PC-3 (cell line): ENCODE data around the gene DOCK8. TPM values are rescaled to one million over a fixed set of nuclear protein-coding genes. Genes with fewer than 3 reads are reported as not detected.

ENCODE experiments used
- ATAC-seq: fragments of 200-7000 bp; cut with Tn5 transposase; 2 replicates; pipeline ENCODE4 v1.9.1; 2020; ENCODE audit warnings: mild to moderate bottlenecking, moderate library complexity
- BruUV-seq: library from RNA; stranded (reverse); fragments of 400-500 nt; replicated peaks from 2 replicates; lab custom pipeline; 2021; lab: Mats Ljungman, UMichigan
- CTCF ChIA-PET: fragments of 300-600 bp; sonication (Branson Sonifier 250); formaldehyde crosslinking; loops from one replicate; lab custom pipeline; 2022; ENCODE audit warnings: antibody characterized with exemption; lab: Charles Lee
- POLR2A ChIA-PET: fragments of 300-600 bp; sonication (Branson Sonifier 250); formaldehyde crosslinking; loops from one replicate; lab custom pipeline; 2022; ENCODE audit warnings: antibody characterized with exemption; ENCODE audit not compliant: unreplicated experiment; lab: Charles Lee
- DNase-seq: peaks from one replicate; pipeline ENCODE4 v3.0.0-alpha.2; 2015
- H2AFZ ChIP-seq: fragments of 300-600 bp; sonication (generic); 2 replicates; pipeline ENCODE4 v1.6.0; 2016; ENCODE audit warnings: antibody characterized with exemption, low read length
- H3F3A ChIP-seq: fragments of 300-600 bp; sonication (generic); one replicate; pipeline ENCODE4 v1.6.0; 2017; ENCODE audit warnings: antibody characterized with exemption, low read length, control low read depth, mild to moderate bottlenecking; ENCODE audit not compliant: unreplicated experiment
- H3K27ac ChIP-seq: fragments of 300-600 bp; sonication (generic); 2 replicates; pipeline ENCODE4 v1.5.1; 2016; ENCODE audit warnings: mild to moderate bottlenecking, low read length
- H3K27me3 ChIP-seq: fragments of 300-600 bp; sonication (generic); 2 replicates; pipeline ENCODE4 v1.6.1; 2016; ENCODE audit warnings: low read length, mixed read lengths
- H3K36me3 ChIP-seq: fragments of 300-600 bp; sonication (generic); 2 replicates; pipeline ENCODE4 v1.6.1; 2016; ENCODE audit warnings: low read depth, mixed run types, low read length, mixed read lengths
- H3K4me1 ChIP-seq: fragments of 300-600 bp; sonication (generic); 2 replicates; pipeline ENCODE4 v1.5.1; 2016; ENCODE audit warnings: low read length; ENCODE audit not compliant: insufficient read depth
- H3K4me2 ChIP-seq: fragments of 300-600 bp; sonication (generic); 2 replicates; pipeline ENCODE4 v1.6.0; 2016; ENCODE audit warnings: low read length
- H3K4me3 ChIP-seq: fragments of 300-600 bp; sonication (generic); 2 replicates; pipeline ENCODE4 v1.5.1; 2016; ENCODE audit warnings: mild to moderate bottlenecking, low read length, mixed read lengths
- H3K79me2 ChIP-seq: fragments of 300-600 bp; sonication (generic); 2 replicates; pipeline ENCODE4 v1.6.1; 2017; ENCODE audit warnings: low read length, mixed read lengths
- H3K9ac ChIP-seq: fragments of 300-600 bp; sonication (generic); 2 replicates; pipeline ENCODE4 v1.6.0; 2016; ENCODE audit warnings: mild to moderate bottlenecking, low read length
- H3K9me2 ChIP-seq: fragments of 300-600 bp; sonication (generic); replicated peaks from 2 replicates; pipeline ENCODE4 v1.6.1; 2016; ENCODE audit warnings: mixed run types, low read length, mixed read lengths
- H3K9me3 ChIP-seq: fragments of 300-600 bp; sonication (generic); 2 replicates; pipeline ENCODE4 v1.6.1; 2016; ENCODE audit warnings: low read length, mixed read lengths
- H4K20me1 ChIP-seq: fragments of 300-600 bp; sonication (generic); 2 replicates; pipeline ENCODE4 v1.6.1; 2016; ENCODE audit warnings: low read length, mixed read lengths
- EZH2 ChIP-seq: fragments of 300-600 bp; sonication (generic); IDR thresholded peaks from one replicate; pipeline ENCODE4 v1.6.1; 2017; ENCODE audit warnings: antibody characterized with exemption, mild to moderate bottlenecking, low read length; ENCODE audit not compliant: unreplicated experiment
- EZH2phosphoT487 ChIP-seq: fragments of 300-600 bp; sonication (generic); IDR thresholded peaks from 2 replicates; pipeline ENCODE4 v1.6.1; 2018; ENCODE audit warnings: mild to moderate bottlenecking, antibody characterized with exemption, low read length, borderline replicate concordance
- intact Hi-C: fragments of 100-400 bp; cut with micrococcal nuclease; formaldehyde crosslinking; loops from 2 replicates; pipeline ENCODE4 v1.9.0; 2023
- total RNA-seq: library from RNA; depleted of rRNA; stranded (reverse); fragments of >200 nt; gene quantifications from 2 replicates; pipeline ENCODE4 v1.2.3, GENCODE V29; 2014
- TF ChIP-seq, protein P1 (sequence below): fragments of 300-600 bp; sonication (generic); conservative IDR thresholded peaks from 2 replicates; pipeline ENCODE4 v1.5.1; 2017; ENCODE audit warnings: antibody characterized with exemption, low read depth, mild to moderate bottlenecking, low read length

Gene DOCK8
- total RNA-seq, 1 experiment from 2014 or later, result 1.9 TPM

DNA sequence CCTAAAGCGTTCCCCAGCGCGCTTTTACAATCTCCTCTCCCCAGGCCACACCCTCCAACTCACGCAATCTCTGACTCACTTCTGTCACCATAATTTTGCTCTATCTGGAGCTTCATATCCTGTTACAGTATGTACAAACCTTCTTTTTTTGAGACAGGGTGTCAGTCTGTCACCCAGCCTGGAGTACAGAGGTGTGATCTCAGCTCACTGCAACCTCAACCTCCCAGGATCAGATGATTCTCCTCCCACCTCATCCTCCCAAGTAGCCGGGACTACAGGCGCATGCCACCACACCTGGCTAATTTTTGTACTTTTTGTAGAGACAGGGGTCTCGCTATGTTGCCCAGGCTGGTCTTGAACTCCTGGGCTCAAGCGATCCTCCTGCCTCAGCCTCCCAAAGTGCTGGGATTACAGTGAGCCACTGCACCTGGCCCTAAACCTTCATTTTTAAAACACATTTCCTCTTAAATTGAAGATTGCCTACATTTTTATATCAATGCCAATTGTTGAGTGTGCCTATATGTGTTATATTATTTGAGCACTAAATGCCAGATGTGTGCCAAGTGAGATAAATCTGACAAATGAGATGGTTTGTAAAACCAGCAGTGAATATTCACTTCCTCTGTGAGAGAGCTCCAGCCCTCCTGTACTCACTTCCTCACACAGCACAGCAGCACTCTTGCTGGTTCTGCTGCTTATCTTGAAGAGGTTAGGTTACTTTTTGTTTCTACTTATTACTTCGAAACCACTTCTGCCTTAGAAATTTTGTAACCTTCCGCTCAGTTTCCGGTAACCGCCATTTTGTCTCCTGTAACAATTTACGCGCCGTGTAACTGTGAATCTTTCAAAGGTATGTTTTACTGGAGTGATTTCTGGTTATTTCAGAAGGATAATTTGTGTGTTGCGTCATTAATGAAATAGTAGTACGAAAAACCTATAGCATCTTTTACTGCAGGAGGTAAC lies 57.9 kb downstream of the DOCK8 start:
- Histone ChIP-seq H3F3A (no peaks in the 10 kb centered on the region), H3K4me2 (no peak overlapping the region), H3K9me3 (no peaks in the 10 kb centered on the region), H3K9ac (no peak overlapping the region), H3K36me3 (no peaks in the 10 kb centered on the region), H3K27ac (no peak overlapping the region), H3K27me3 (no peaks in the 10 kb centered on the region), H3K9me2 (no peaks in the 10 kb centered on the region), H3K4me1 (no peaks in the 10 kb centered on the region), H4K20me1 (no peaks in the 10 kb centered on the region), H2AFZ (no peak overlapping the region), H3K4me3 (no peak overlapping the region), H3K79me2 (no peaks in the 10 kb centered on the region)
- intact Hi-C loops, result no loop called here
- TF ChIP-seq, protein P1, sequence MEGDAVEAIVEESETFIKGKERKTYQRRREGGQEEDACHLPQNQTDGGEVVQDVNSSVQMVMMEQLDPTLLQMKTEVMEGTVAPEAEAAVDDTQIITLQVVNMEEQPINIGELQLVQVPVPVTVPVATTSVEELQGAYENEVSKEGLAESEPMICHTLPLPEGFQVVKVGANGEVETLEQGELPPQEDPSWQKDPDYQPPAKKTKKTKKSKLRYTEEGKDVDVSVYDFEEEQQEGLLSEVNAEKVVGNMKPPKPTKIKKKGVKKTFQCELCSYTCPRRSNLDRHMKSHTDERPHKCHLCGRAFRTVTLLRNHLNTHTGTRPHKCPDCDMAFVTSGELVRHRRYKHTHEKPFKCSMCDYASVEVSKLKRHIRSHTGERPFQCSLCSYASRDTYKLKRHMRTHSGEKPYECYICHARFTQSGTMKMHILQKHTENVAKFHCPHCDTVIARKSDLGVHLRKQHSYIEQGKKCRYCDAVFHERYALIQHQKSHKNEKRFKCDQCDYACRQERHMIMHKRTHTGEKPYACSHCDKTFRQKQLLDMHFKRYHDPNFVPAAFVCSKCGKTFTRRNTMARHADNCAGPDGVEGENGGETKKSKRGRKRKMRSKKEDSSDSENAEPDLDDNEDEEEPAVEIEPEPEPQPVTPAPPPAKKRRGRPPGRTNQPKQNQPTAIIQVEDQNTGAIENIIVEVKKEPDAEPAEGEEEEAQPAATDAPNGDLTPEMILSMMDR, result no peak
- TF ChIP-seq EZH2 (no peak), EZH2phosphoT487 (no peak)
- no peak for DNase-seq
- ChIA-PET CTCF (no interaction called here), POLR2A (no interaction called here)
- ATAC-seq, result no peak
- no TSS peak for BruUV-seq

DNA sequence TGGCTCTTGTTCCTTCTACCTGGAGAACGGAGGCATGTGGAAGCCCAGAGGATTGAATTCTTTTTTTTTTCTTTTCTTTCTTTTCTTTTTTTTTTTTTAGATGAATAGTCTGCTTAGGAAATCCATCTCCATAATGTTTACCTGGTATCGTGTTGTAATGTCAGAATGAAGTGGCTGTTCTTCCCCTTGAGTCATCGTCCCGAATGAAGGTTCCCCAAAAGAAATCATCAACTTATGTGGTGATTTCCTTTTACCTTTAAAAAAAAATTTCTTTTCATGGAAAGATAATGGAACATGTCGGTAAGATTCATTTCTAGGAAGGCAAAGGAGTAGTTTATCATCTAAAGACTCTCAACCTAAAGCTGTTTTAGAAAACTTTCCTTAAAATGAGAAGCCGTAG lies 59.7 kb downstream of the DOCK8 start:
- no peaks in the 10 kb centered on the region for H3K79me2 ChIP-seq
- no peaks in the 10 kb centered on the region for H3K27me3 ChIP-seq
- no TSS peak for BruUV-seq
- no peaks in the 10 kb centered on the region for H3K4me1 ChIP-seq
- DNase-seq, result no peak
- H3K4me2 ChIP-seq, result no peak overlapping the region
- H3F3A ChIP-seq, result no peaks in the 10 kb centered on the region
- H3K9ac ChIP-seq, result no peak overlapping the region
- ATAC-seq, result no peak
- TF ChIP-seq EZH2 (no peak), EZH2phosphoT487 (no peak)
- TF ChIP-seq, protein P1, result no peak
- H3K9me3 ChIP-seq, result no peaks in the 10 kb centered on the region
- no peaks in the 10 kb centered on the region for H4K20me1 ChIP-seq
- H2AFZ ChIP-seq, result no peak overlapping the region
- intact Hi-C loops, result no loop called here
- no peaks in the 10 kb centered on the region for H3K9me2 ChIP-seq
- no peak overlapping the region for H3K27ac ChIP-seq
- no peaks in the 10 kb centered on the region for H3K36me3 ChIP-seq
- ChIA-PET CTCF (no interaction called here), POLR2A (no interaction called here)
- H3K4me3 ChIP-seq, result no peak overlapping the region
